Vagina (tissue), 2 donors: ENCODE results near the gene TCP11L2. TPM values are rescaled to one million over a fixed set of nuclear protein-coding genes. Genes with fewer than 3 reads are reported as not detected.

ENCODE experiments used
- DNase-seq, 2 donors: peaks; one replicate each; pipeline ENCODE4 v3.0.0-alpha.2; 2017; ENCODE audit errors: extremely low spot score in 2 of 2
- H3K27ac ChIP-seq: fragments of 200-600 bp; sonication (generic); one replicate; pipeline ENCODE4 v1.5.1; 2019
- H3K27me3 ChIP-seq: fragments of 200-600 bp; sonication (generic); one replicate; pipeline ENCODE4 v1.5.1; 2019
- H3K36me3 ChIP-seq, 2 donors: fragments of 200-600 bp; sonication (generic); one replicate each; pipeline ENCODE4 v1.5.1; 2017 to 2019
- H3K4me1 ChIP-seq: fragments of 200-600 bp; sonication (generic); one replicate; pipeline ENCODE4 v1.5.1; 2019
- H3K4me3 ChIP-seq, 2 donors: fragments of 200-600 bp; sonication (generic); 1 replicate in 1 of 2; 2 replicates in 1 of 2; pipeline ENCODE4 v1.5.1; 2016 to 2019
- H3K9me3 ChIP-seq: fragments of 200-600 bp; sonication (generic); one replicate; pipeline ENCODE4 v1.5.1; 2019
- POLR2A ChIP-seq, 2 donors: fragments of 450-650 bp; IDR thresholded peaks; one replicate each; pipeline ENCODE4 v1.6.1; 2017; ENCODE audit warnings: antibody characterized with exemption in 2 of 2, mild to moderate bottlenecking in 2 of 2, moderate library complexity in 2 of 2
- POLR2AphosphoS5 ChIP-seq, 2 donors: sonication (generic); formaldehyde crosslinking; IDR thresholded peaks; one replicate each; pipeline ENCODE4 v1.9.0; 2017; ENCODE audit warnings: antibody characterized with exemption in 2 of 2, mild to moderate bottlenecking in 2 of 2, low read depth in 1 of 2; ENCODE audit not compliant: insufficient read depth in 1 of 2
- intact Hi-C: fragments of 100-400 bp; cut with DNase I; formaldehyde crosslinking; loops from one replicate; pipeline ENCODE4 v1.15.1; 2023
- total RNA-seq: library from RNA; depleted of rRNA; stranded (reverse); fragments of >200 nt; gene quantifications from one replicate; pipeline ENCODE4 v1.2.3, GENCODE V29; 2016
- TF ChIP-seq, protein P1 (sequence below), 3 experiments: fragments of 450-650 bp in 2 of 3; fragments of 200-600 bp in 1 of 3; sonication (generic) in 1 of 3; IDR thresholded peaks; one replicate each; pipeline ENCODE4 v1.5.1; 2017 to 2019; ENCODE audit warnings: antibody characterized with exemption in 3 of 3, mild to moderate bottlenecking in 2 of 3, moderate library complexity in 2 of 3

Gene TCP11L2
- total RNA-seq, 1 donor from 2014 or later, result 47.1 TPM

DNA sequence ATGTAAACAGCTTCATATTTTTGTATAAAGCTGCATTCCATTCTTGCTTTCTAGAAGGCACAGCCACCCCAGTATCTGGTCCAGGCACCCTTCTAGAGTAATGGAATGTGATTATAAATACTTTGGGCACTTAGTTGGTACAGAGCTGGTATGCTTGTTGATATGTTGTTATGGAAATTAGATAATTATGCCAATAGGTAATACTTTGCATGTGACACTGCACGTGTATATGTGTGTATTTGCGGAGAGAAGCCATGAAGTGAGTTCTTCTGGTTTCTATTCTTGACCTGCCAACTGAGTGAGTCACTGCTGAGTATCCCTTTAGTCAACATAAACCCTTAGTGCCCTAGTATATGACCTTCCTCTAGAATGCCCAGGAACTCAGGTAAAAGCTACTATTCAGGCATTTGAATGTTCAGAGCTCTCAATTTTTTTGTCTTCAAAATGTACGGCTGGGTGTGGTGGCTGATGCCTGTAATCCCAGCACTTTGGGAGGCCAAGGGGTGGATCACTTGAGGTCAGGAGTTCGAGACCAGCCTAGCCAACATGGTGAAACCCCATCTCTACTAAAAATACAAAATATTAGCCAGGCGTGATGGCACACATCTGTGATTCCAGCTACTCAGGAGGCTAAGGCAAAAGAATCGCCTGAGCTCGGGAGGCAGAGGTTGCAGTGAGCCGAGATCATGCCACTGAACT lies 6.2 kb upstream of the TCP11L2 start:
- intact Hi-C loops, result no loop called here
- H3K9me3 ChIP-seq, result no peaks in the 10 kb centered on the region
- no peak for DNase-seq
- H3K27me3 ChIP-seq, result no peaks in the 10 kb centered on the region
- peak in 1 of 2 donors; percentile 68 for TF ChIP-seq POLR2AphosphoS5 (IDR thresholded peaks at IDR 0.05; ENCODE audit: insufficient read depth in 1 of 2, low read depth in 1 of 2)
- no peak for TF ChIP-seq POLR2A (IDR thresholded peaks at IDR 0.05)
- H3K36me3 ChIP-seq, result no peaks in the 10 kb centered on the region
- peaks cover 9% of the 10 kb centered on the region for H3K4me1 ChIP-seq
- no peak overlapping the region for H3K27ac ChIP-seq
- H3K4me3 ChIP-seq, result no peak overlapping the region

DNA sequence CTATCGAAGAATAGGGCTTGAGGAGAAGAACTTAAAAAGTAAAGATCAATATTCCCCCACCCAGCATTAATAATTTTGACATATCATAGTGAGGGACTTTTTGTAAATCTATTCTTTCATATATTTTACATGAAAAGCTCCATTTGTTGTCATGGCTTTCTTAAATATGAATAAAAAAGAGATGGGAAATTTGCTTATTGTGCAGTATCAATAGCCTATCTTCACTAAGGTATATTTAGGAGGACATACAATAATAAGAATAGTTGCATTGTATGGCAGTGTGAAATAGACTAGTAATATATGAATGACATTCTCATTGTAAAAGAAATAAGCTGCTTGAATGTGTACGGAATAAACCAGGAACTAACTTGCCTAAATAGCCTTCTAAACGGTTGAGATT lies 5.5 kb upstream of the TCP11L2 start:
- no peaks in the 10 kb centered on the region for H3K9me3 ChIP-seq
- H3K27ac ChIP-seq, result no peak overlapping the region
- intact Hi-C loops, result no loop called here
- DNase-seq, result no peak
- no peak overlapping the region for H3K4me3 ChIP-seq
- TF ChIP-seq POLR2AphosphoS5 (IDR thresholded peaks at IDR 0.05; ENCODE audit: insufficient read depth in 1 of 2, low read depth in 1 of 2), result no peak
- no peak for TF ChIP-seq POLR2A (IDR thresholded peaks at IDR 0.05)
- TF ChIP-seq, protein P1, sequence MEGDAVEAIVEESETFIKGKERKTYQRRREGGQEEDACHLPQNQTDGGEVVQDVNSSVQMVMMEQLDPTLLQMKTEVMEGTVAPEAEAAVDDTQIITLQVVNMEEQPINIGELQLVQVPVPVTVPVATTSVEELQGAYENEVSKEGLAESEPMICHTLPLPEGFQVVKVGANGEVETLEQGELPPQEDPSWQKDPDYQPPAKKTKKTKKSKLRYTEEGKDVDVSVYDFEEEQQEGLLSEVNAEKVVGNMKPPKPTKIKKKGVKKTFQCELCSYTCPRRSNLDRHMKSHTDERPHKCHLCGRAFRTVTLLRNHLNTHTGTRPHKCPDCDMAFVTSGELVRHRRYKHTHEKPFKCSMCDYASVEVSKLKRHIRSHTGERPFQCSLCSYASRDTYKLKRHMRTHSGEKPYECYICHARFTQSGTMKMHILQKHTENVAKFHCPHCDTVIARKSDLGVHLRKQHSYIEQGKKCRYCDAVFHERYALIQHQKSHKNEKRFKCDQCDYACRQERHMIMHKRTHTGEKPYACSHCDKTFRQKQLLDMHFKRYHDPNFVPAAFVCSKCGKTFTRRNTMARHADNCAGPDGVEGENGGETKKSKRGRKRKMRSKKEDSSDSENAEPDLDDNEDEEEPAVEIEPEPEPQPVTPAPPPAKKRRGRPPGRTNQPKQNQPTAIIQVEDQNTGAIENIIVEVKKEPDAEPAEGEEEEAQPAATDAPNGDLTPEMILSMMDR (IDR thresholded peaks at IDR 0.05), result no peak
- H3K27me3 ChIP-seq, result no peaks in the 10 kb centered on the region
- no peaks in the 10 kb centered on the region for H3K36me3 ChIP-seq
- H3K4me1 ChIP-seq, result peaks cover 16% of the 10 kb centered on the region

DNA sequence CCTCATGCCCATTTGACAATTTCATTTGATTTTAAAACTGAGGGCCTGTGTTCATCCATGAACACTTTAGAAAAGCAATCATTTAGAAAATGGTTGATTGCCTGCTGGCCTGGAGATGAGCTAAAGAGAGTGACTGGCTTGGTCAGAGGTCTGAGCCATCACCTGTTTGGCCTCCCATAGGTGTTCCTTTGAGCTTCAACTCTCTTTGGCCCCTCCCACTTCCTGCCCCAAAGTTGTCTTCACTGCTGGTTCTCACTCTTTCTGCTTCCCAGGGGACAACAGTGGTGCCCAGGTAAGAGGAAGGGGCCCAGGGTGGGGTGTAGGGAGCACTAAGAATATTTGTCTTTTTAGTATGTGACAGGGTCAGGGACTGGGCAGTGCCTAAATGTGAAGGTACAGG lies 4.9 kb upstream of the TCP11L2 start:
- Histone ChIP-seq H3K4me1 (peaks cover 16% of the 10 kb centered on the region), H3K4me3 (no peak overlapping the region), H3K36me3 (no peaks in the 10 kb centered on the region), H3K27ac (no peak overlapping the region), H3K27me3 (no peaks in the 10 kb centered on the region), H3K9me3 (no peaks in the 10 kb centered on the region)
- DNase-seq, result no peak
- TF ChIP-seq POLR2AphosphoS5 (IDR thresholded peaks at IDR 0.05; ENCODE audit: insufficient read depth in 1 of 2, low read depth in 1 of 2) (no peak), POLR2A (IDR thresholded peaks at IDR 0.05) (no peak)
- TF ChIP-seq, protein P1 (IDR thresholded peaks at IDR 0.05), result no peak
- intact Hi-C loops, result no loop called here

DNA sequence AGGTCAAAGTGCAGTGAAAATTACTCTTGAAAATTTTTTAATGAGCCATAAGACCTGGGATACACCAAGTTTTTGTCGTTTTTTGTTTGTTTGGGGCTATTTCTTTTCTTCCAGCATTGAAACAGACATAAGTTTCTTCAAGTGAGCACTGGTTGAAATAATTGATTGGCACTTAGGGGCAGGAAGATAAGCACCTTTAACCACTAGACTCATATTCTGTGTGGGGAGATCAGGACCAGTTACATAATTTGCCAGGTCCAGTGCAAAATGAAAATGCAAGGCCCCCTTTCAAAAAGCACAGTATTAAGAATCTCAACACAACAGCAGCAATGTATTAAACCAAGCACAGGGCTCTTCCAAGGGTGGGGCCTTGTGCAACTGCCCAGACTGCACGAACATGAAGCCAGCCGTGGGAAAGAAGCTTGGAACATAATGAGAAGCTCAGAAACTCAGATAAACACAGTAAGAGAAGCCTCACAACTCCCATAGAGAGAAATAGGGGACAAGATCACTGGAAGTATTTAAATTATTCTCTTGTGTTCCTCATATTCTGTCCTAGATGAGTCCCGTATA lies 3.2 kb upstream of the TCP11L2 start:
- DNase-seq, result no peak
- Histone ChIP-seq H3K4me1 (peaks cover 26% of the 10 kb centered on the region), H3K27ac (peak overlapping the region; percentile 99), H3K27me3 (no peaks in the 10 kb centered on the region), H3K9me3 (no peaks in the 10 kb centered on the region), H3K4me3 (no peak overlapping the region), H3K36me3 (no peaks in the 10 kb centered on the region)
- intact Hi-C loops, result no loop called here
- TF ChIP-seq, protein P1 (IDR thresholded peaks at IDR 0.05), result no peak
- peak in 1 of 2 donors; percentile 38 for TF ChIP-seq POLR2AphosphoS5 (IDR thresholded peaks at IDR 0.05; ENCODE audit: insufficient read depth in 1 of 2, low read depth in 1 of 2)

DNA sequence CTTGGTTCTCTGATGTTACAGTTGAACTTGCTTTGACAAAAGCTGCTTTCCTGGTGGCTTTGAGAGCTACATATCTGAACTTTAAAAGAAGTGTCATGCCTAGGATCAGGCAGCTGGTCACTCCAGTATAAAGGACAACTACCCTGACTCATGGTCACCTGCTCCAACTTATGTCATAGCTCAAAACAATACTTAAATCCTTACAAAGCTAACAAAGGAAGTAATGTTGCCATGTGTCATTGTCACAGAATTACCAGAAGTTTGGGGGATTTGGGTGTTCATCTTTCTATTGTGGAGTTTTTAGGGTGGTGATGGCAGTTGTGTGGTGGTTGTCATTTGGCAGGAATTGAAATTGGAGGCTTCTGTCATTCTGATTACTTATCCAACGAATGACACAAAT lies 1.8 kb upstream of the TCP11L2 start:
- intact Hi-C loops, result no loop called here
- Histone ChIP-seq H3K36me3 (no peaks in the 10 kb centered on the region), H3K9me3 (no peaks in the 10 kb centered on the region), H3K4me1 (peaks cover 41% of the 10 kb centered on the region), H3K27ac (peak overlapping the region; percentile 99), H3K27me3 (no peaks in the 10 kb centered on the region), H3K4me3 (no peak overlapping the region)
- TF ChIP-seq, protein P1 (IDR thresholded peaks at IDR 0.05), result no peak
- TF ChIP-seq POLR2A (IDR thresholded peaks at IDR 0.05) (no peak), POLR2AphosphoS5 (IDR thresholded peaks at IDR 0.05; ENCODE audit: insufficient read depth in 1 of 2, low read depth in 1 of 2) (peak in 1 of 2 donors; percentile 42)
- no peak for DNase-seq
